Loucy (cell line): Measurements from ENCODE around the gene TRIP4.

Experiments
- EZH2phosphoT487 ChIP-seq: fragments of 200-600 bp; IDR thresholded peaks from 2 replicates; pipeline ENCODE4 v1.6.1; 2018; ENCODE audit warnings: antibody characterized with exemption, mild to moderate bottlenecking, moderate library complexity, borderline replicate concordance
- TF ChIP-seq, protein P1 (sequence below): fragments of 200-600 bp; sonication (generic); conservative IDR thresholded peaks from 2 replicates; pipeline ENCODE4 v1.5.1; 2014; ENCODE audit warnings: mild to moderate bottlenecking, antibody characterized with exemption, low read length

DNA sequence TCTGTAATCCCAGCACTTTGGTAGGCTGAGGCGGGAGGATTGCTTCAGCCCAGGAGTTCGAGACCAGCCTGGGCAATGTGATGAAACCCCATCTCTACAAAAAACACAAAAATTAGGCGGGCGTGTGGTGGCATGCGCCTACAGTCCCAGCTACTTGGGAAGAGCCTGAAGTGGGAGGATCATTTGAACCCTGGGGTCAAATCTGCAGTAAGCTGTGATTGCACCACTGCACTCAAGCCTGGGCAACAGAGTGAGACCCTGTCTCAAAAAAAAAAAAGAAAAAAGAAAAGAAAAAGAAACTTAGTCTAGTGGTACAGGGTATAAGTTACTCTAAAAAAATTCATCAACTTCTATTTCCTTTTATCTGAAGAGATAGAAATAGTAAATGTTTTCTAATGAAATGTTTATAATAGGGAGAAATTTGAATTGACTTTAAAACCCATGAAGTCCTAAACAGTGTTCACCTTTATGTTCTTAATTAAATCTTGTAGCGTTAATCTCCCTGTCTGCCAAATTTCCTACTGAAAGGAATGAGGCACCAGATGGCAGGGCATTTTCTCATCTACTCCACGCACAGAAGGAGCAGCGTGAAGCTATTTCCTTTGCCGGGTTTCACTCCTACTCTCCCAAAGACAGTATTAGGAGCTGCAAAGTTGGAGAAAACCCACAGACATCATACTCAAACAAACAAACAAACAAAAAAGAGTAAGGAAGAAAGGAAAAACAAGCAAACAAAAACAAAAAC lies 8.2 kb upstream of the TRIP4 start:
- TF ChIP-seq, protein P1, sequence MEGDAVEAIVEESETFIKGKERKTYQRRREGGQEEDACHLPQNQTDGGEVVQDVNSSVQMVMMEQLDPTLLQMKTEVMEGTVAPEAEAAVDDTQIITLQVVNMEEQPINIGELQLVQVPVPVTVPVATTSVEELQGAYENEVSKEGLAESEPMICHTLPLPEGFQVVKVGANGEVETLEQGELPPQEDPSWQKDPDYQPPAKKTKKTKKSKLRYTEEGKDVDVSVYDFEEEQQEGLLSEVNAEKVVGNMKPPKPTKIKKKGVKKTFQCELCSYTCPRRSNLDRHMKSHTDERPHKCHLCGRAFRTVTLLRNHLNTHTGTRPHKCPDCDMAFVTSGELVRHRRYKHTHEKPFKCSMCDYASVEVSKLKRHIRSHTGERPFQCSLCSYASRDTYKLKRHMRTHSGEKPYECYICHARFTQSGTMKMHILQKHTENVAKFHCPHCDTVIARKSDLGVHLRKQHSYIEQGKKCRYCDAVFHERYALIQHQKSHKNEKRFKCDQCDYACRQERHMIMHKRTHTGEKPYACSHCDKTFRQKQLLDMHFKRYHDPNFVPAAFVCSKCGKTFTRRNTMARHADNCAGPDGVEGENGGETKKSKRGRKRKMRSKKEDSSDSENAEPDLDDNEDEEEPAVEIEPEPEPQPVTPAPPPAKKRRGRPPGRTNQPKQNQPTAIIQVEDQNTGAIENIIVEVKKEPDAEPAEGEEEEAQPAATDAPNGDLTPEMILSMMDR = no peak
- TF ChIP-seq EZH2phosphoT487 = no peak
